HG03460 (cell line): Measurements from ENCODE around the gene SENP6.
A peak's percentile ranks its signal among the peaks of the same experiment; 100 is the strongest.
"Not testable (repeated sequence)": the region's sequence is repeated elsewhere in the genome, so short reads cannot be mapped to it uniquely, and the experiment has no call there.

ENCODE experiments used
- ATAC-seq: cut with Tn5 transposase; IDR thresholded peaks from one replicate; pipeline ENCODE4 v1.9.1; 2021; ENCODE audit not compliant: unreplicated experiment

SENP6 gene

DNA sequence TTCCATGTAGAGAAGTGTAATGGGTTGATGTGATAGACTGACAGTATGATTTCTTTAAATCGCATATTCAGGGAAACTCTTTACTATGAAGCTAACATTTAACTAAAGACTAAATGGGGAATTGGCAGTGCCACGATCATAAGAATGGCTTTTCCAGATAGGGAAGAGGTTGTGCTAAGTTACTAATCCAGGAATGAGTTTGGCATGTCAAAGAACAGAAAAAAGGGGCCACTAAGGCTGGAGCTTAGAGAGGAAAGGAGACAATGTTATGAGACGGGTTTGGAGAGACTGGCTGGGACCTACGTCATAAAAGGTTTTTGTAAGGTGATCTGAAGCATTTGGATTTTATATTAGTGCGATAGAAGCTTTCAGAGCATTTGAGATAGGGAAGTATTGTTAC, 40.6 kb downstream of the SENP6 start:
- ATAC-seq, result no peak

DNA sequence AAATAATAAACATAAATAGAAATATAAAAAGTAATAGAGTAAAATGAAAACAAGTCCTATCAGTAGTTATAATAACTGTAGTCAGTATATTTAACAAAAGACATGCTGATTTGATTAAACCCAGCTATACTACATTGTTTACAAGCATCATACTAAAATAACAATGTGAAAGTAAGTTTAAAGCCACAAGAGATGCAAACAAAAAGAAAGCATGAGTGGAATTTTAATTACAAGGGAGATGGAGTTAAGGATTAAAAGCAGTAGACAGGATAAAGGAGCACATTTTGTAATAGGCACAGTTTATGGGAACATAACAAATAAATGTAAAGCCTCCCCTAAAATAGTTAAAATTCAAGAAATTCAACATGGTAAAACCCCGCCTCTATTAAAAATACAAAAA, 41.5 kb downstream of the SENP6 start:
- no peak for ATAC-seq

- no peak for ATAC-seq
These were observed 54.8 kb downstream of the SENP6 start for GRCh38 chr6:75656479-75656878.

- ATAC-seq, result no peak
These were observed 55.6 kb downstream of the SENP6 start for GRCh38 chr6:75657327-75657726.

- no peak for ATAC-seq
These were observed 64.9 kb downstream of the SENP6 start for GRCh38 chr6:75666592-75666991.

DNA sequence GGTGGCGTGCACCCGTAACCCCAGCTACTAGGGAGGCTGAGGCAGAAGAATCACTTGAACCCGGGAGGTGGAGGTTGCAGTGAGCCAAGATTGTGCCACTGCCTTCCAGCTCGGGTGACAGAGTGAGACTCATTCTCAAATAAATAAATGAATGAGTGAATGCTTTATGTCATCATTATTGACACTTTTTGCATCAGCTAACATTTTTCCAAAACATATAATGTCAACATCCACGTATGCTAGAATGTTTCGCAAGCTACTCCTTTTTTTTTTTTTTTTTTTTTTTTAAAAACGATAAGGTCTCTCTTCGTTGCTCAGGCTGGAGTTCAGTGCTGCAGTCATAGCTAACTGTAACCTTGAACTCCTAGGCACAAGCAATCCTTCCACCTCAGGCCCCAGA, 72.2 kb downstream of the SENP6 start:
- no peak for ATAC-seq

DNA sequence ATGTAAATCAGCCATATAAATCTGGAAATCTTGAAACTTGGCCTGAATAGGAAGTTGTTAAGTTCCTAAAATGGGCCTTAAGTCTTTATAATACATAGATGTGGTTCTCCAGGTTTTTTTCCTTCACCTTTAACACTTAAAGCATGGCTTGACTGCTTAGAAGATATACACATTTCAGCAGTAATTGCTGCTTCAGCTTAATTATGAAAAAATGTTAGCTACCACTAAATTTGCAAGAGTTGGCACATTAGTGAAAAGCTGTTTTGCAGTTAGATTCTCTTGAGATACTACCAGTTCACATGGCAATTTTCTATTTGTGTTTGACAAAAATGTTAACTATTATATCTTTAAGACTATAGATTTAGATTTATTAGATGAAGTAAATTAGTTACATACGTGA, 74.7 kb downstream of the SENP6 start:
- ATAC-seq, result no peak

DNA sequence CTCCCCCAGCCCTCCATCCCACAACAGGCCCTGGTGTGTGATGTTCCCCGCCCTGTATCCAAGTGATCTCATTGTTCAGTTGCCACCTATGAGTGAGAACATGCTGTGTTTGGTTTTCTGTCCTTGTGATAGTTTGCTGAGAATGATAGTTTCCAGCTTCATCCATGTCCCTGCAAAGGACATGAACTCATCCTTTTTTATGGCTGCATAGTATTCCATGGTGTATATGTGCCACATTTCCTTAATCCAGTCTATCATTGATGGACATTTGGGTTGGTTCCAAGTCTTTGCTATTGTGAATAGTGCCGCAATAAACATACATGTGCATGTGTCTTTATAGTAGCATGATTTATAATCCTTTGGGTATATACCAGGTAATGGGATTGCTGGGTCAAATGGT, 80.9 kb downstream of the SENP6 start:
- ATAC-seq, result not testable (repeated sequence)

DNA sequence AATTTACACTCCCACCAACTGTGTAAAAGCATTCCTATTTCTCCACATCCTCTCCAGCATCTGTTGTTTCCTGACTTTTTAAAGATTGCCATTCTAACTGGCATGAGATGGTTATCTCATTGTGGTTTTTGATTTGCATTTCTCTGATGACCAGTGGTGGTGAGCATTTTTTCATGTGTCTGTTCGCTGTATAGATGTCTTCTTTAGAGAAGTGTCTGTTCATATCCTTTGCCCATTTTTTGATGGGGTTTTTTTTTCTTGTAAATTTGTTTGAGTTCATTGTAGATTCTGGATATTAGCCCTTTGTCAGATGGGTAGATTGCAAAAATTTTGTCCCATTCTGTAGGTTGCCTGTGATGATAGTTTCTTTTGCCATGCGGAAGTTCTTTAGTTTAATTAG, 81.3 kb downstream of the SENP6 start:
- ATAC-seq, result not testable (repeated sequence)

GRCh38 chr6:75687535-75687934, 85.9 kb downstream of the SENP6 start:
- not testable (repeated sequence) for ATAC-seq

DNA sequence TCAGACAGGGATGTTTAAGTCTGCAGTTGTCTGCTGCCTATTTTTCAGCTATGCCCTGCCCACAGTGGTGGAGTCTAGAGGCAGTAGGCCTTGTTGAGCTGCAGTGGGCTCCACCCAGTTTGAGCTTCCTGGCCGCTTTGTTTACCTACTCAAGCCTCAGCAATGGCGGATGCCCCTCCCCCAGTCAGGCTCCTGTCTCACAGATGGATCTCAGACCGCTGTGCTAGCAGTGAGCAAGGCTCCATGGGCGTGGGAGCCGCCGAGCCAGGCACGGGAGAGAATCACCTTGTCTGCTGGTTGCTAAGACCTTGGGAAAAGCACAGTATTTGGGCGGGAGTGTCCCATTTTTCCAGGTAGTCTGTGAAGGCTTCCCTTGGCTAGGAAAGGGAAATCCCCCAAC, 86.3 kb downstream of the SENP6 start:
- not testable (repeated sequence) for ATAC-seq

DNA sequence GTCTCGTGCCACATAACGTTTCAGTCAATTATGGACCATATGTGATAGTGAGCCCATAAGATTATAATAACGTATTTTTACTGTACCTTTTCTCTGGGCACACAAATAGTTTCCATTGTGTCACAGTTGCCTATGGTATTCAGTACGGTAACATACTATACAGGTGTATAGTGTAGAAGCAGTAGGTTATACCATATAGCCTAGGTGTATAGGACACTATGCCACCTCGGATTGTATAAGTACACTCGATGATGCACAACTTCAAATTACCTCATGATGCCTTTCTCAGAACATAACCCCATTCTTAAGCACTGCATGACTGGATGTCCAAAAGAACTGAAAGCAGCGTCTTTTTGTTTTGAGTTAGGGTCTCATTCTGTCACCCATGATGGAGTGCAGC, 87.9 kb downstream of the SENP6 start:
- ATAC-seq, result no peak

- no peak for ATAC-seq
These were observed 89.3 kb downstream of the SENP6 start for GRCh38 chr6:75691012-75691411.

GRCh38 chr6:75693534-75693933, 91.9 kb downstream of the SENP6 start:
- ATAC-seq, result no peak

DNA sequence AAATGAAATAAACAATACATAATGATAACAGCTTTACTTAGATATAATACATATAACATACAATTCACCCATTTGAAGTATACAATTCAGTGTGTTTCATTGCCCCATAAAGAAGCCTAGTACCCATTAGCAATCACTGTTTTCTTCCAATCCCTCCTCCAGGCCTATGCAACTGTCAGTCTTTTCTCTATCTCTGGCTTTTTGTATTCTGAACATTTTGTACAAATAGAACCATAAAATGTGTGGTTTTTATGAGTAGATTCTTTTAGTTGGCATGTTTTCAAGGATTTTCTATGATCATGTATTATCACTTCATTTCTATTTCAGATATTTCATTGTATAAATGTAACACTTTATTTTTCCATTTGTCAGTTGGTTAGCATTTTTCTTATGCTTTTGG, 92.7 kb downstream of the SENP6 start:
- ATAC-seq, result no peak

DNA sequence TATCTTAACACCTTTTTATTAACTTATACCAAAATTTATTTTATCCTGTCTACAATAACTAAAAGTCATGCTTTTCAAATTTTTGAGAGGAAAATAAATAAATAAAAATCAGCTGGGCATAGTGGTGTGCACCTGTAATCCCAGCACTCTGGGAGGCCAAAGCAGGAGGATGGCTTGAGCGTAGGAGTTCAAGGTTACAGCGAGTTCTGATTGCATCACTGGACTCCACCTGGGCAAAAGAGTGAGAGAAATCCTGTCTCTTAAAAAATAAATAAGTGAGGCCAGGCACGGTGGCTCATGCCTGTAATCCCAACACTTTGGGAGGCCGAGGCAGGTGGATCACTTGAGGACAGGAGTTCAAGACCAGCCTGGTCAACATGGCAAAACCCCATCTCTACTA, 106.7 kb downstream of the SENP6 start:
- ATAC-seq, result not testable (repeated sequence)

DNA sequence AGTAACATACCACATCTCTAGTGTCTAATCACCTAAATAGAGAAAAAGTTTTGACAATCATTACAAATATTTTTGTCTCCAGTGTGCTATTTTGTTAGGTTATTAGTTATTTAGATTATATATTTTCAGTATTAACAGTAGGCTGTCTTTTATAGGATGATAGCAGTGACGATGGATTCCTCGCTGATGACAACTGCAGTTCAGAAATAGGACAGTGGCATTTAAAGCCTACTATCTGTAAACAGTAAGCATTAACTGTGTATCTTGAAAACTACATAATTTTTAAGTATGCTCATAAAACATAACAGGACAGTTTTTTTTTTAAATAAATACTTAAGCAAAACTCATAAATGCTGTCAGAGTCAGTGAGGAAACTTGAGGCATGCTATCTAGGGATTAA, 109.5 kb downstream of the SENP6 start:
- ATAC-seq, result no peak

- ATAC-seq, result no peak
These were observed 117.5 kb downstream of the SENP6 start for GRCh38 chr6:75719133-75719532.

- ATAC-seq, result no peak
These were observed 121.7 kb downstream of the SENP6 start for GRCh38 chr6:75723382-75723781.

GRCh38 chr6:75727206-75727605, 125.5 kb downstream of the SENP6 start:
- ATAC-seq, result no peak

GRCh38 chr6:75731029-75731428, 129.3 kb downstream of the SENP6 start:
- ATAC-seq, result not testable (repeated sequence)

- ATAC-seq, result peak; percentile 87
These were observed 134.0 kb downstream of the SENP6 start for GRCh38 chr6:75735491-75736186.

GRCh38 chr6:75743971-75744370, 142.3 kb downstream of the SENP6 start:
- no peak for ATAC-seq
